Stomach smooth muscle (tissue), 2 donors: ENCODE results near the gene QPCTL.
A peak's percentile ranks its signal among the peaks of the same experiment; 100 is the strongest.

Source experiments
- H3K27ac ChIP-seq: one replicate; pipeline ENCODE4 v1.7.0; 2013; ENCODE audit warnings: mild to moderate bottlenecking, low read length, inconsistent platforms
- H3K27me3 ChIP-seq, 2 donors: one replicate each; pipeline ENCODE4 v1.7.0; 2013; ENCODE audit warnings: low read length in 2 of 2; ENCODE audit not compliant: insufficient read depth in 2 of 2, control insufficient read depth in 1 of 2
- H3K36me3 ChIP-seq, 2 donors: one replicate each; pipeline ENCODE4 v1.7.0; 2013; ENCODE audit warnings: low read length in 2 of 2; ENCODE audit not compliant: control insufficient read depth in 2 of 2, insufficient read depth in 2 of 2
- H3K4me1 ChIP-seq: one replicate; pipeline ENCODE4 v1.7.0; 2013; ENCODE audit warnings: low read length; ENCODE audit not compliant: control insufficient read depth, insufficient read depth
- H3K4me3 ChIP-seq, 2 donors: one replicate each; pipeline ENCODE4 v1.7.0; 2013; ENCODE audit warnings: low read length in 2 of 2
- H3K9ac ChIP-seq, 2 donors: one replicate each; pipeline ENCODE4 v1.7.0; 2013; ENCODE audit warnings: low read length in 2 of 2, mild to moderate bottlenecking in 1 of 2
- H3K9me3 ChIP-seq, 2 donors: one replicate each; pipeline ENCODE4 v1.7.0; 2013; ENCODE audit warnings: low read length in 2 of 2; ENCODE audit not compliant: control insufficient read depth in 2 of 2
- donor health status: healthy.
- donor health status: Pancreatic carcinoma.

The QPCTL gene

DNA sequence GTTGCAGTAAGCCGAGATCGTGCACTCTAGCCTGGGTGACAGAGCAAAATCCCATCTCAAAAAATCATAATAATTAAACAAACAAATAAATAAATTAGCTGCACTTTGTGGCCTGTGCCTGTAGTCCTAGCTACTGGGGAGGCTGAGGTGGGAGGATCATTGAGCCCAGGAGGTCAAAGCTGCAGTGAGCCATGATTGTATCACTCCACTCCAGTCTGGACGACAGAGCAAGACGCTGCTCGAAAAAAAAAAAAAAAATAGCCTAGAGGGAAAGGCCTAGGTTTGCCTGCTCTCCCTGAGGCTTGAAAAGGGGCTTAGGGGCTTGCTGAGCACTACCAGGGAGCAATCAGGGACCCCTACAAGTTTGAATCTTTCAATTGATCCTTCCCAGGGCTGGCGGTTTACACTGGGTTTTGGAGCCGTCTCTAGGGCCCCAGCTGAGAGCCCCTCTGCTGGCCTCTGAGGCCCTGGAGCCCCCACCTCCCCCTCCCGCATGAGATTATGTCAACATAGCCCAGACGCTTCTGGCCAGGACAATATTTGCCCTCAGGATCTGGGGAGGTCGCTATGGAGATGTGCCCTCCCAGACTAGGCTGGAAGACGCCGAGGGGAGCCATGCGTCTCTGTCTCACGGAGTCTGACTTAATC lies 34.8 kb upstream of the QPCTL start:
- Histone ChIP-seq H3K9ac (no peak overlapping the region), H3K4me3 (no peak overlapping the region), H3K9me3 (no peaks in the 10 kb centered on the region), H3K27ac (no peak overlapping the region), H3K27me3 (peaks cover 10 to 12% of the 10 kb centered on the region in 2 donors), H3K36me3 (no peaks in the 10 kb centered on the region), H3K4me1 (no peaks in the 10 kb centered on the region)

DNA sequence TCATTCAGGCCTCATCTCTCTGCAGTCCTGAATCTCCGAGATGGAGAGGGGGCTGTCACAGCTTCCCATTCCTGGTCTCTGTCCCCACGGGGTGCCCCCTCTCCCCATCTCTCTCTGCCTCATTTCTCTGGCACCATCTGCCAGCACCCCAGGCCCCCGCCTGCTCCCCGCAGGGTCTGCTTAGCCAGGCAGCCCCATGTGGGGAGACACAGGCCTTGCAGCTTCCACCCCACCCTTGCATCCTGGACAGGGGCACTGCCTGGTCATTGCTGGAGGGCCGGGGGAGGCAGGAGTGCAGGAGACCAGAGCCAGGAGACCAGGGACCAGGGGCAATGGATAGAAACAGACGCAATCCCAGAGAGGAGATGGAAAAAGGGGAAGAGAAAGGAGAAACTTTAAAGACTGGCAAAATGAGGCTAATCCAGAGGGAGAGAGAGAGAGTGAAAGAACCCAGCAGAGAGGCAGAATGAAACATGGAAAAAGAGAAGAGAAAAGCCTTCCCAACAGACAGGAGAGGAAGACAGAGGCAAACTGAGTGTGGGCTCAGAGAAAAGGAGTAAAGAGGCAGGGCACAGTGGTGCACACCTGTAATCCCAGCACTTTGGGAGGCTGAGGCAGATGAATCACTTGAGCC lies 33.3 kb upstream of the QPCTL start:
- H3K9me3 ChIP-seq: no peaks in the 10 kb centered on the region
- no peak overlapping the region for H3K9ac ChIP-seq
- no peak overlapping the region for H3K4me3 ChIP-seq
- no peaks in the 10 kb centered on the region for H3K36me3 ChIP-seq
- no peak overlapping the region for H3K27ac ChIP-seq
- H3K27me3 ChIP-seq: peaks cover 12 to 17% of the 10 kb centered on the region in 2 donors
- no peaks in the 10 kb centered on the region for H3K4me1 ChIP-seq

DNA sequence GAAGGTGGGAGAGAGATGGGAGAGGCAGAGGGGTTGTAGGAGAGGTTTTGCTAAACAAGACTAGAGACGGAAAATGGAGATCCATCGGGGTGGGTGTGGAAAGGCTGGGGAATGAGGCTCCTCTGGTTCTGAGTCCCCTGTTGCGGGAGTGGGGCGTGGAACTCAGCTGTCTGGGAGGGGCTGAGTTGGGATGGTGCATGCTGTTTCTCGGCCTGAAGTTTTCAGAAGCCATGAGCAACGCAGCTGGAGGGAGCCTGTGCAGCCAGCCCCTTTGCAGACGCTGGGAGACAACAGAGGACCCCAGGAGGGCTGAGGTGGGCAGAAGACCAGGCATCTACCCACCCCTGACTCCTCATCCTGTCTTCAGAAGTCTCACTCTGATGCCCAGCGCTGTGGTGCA lies 31.8 kb upstream of the QPCTL start:
- Histone ChIP-seq H3K4me3 (no peak overlapping the region), H3K27me3 (peaks cover 19 to 22% of the 10 kb centered on the region in 2 donors), H3K36me3 (no peaks in the 10 kb centered on the region), H3K9ac (no peak overlapping the region), H3K27ac (no peak overlapping the region), H3K4me1 (no peaks in the 10 kb centered on the region), H3K9me3 (no peaks in the 10 kb centered on the region)

DNA sequence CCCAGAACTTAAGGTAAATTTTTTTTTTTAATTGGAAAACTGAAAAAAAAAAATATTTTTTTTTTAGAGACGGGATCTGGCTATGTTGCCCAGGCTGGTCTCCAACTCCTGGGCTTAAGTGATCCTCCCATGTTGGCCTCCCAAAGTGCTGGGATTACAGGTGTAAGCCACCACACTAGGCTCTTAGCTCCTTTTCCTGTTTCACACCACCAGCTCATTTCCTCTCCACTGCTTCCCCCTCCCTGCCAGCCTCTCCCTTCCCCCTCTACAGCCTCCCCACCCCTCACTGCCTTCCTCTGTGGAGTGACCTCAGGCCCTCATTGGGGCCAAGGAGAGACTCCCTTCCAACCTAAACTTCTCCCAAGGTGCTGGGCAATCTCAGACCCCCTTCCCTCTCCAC lies 28.7 kb upstream of the QPCTL start:
- no peaks in the 10 kb centered on the region for H3K9me3 ChIP-seq
- no peak overlapping the region for H3K9ac ChIP-seq
- peaks cover 31 to 36% of the 10 kb centered on the region in 2 donors for H3K27me3 ChIP-seq
- H3K4me1 ChIP-seq: peaks cover 7% of the 10 kb centered on the region
- H3K4me3 ChIP-seq: no peak overlapping the region
- H3K27ac ChIP-seq: no peak overlapping the region
- H3K36me3 ChIP-seq: no peaks in the 10 kb centered on the region

DNA sequence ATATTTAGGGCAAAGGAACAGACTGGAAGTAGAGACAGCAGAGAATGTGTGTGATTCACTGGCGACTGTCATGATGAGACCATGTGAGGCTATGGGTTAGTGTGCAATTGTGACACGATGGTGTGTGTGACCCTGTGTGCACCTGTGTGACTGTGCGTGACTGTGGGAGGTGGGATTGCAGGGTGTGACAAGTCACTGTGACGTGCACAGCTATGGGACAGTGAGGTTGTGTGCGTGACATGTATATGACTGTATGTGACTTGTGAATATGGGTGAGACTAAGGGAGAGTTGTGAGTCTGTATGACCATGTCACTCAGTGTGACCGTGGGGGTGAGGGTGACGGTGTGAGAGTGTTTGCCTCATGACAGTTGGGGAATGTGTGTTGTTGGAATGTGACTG lies 27.9 kb upstream of the QPCTL start:
- H3K27me3 ChIP-seq: peaks cover 36 to 37% of the 10 kb centered on the region in 2 donors
- H3K4me1 ChIP-seq: peaks cover 14% of the 10 kb centered on the region
- H3K9ac ChIP-seq: no peak overlapping the region
- no peaks in the 10 kb centered on the region for H3K36me3 ChIP-seq
- no peak overlapping the region for H3K4me3 ChIP-seq
- no peaks in the 10 kb centered on the region for H3K9me3 ChIP-seq
- H3K27ac ChIP-seq: no peak overlapping the region

DNA sequence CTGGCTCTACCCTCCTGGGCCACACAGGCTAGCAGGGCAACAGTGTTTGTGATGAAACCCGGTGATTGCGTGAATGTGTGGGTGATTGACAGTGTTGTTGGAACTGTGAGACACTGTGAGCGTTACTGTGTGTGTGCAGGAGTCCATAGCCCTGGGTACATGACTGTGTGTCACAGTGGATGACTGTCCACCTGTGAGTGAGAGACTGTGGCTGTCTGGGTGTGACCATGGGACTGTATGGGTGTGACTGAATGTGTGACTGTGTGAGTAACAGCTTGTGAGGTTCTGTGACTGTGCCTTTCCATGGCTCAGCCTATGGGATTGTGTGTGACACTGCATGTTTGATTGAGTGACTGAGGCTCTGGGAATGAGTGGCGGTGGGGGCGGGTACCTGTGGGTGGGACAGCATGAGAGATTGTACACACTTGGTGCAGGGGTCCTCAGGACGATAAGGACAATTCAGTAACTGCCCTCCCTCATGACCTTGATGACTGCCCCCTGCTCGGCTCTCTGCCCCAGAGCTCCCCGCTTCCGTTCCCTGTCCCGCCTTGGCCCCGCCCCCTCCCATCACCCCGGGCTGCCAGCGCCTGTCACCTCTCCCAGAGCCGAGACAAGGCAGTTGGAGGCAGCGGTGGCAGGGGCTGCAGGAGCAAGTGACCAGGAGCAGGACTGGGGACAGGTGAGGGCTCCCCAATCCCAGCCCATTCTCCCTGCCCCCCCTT lies 24.7 kb upstream of the QPCTL start, which contains the start of gene GIPR:
Gene GIPR (plus strand): TSS at position 602 of the 722 bp plus-strand sequence. CDS start 1,300 bp downstream, outside the sequence.
- no peak within 1 kb of the TSS for H3K27ac ChIP-seq
- H3K9ac ChIP-seq: peak within 1 kb of the TSS in 1 of 2 donors; percentile 9
- peaks cover 51 to 53% of the 10 kb centered on the region in 2 donors for H3K27me3 ChIP-seq
- H3K4me3 ChIP-seq: peak within 1 kb of the TSS; percentile 48 to 57
- peaks cover 14% of the 10 kb centered on the region for H3K4me1 ChIP-seq
- no peaks in the 10 kb centered on the region for H3K36me3 ChIP-seq
- no peaks in the 10 kb centered on the region for H3K9me3 ChIP-seq

DNA sequence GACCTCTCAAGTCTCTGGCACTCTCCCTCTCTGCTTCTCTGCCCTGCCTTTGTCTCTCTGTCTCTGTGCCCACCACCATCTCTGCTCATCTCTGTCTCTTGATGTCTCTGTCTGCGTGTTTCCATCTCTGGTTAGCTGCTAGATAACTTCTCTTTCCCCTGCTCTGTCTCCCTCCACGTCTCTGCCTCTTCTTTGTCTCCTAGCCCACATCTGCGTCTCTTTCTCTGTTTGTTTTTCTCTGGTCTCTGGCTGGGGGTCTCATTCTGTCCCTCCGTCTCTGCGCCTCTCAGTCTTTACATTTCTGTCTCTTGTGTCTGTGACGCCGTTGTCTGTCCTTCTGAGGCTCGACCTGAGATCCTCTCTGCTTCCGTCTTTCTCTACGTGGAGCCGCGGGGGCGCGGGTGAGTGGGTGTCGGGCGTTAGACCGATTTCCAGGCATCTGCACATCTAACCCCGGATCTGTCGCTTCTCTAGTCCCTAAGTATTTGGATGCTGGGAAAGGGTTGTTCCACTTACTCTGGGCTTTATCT lies 24.1 kb upstream of the QPCTL start:
- peaks cover 51 to 55% of the 10 kb centered on the region in 2 donors for H3K27me3 ChIP-seq
- H3K9ac ChIP-seq: peak overlapping the region in 1 of 2 donors; percentile 9
- H3K4me3 ChIP-seq: peak overlapping the region; percentile 48 to 57
- no peaks in the 10 kb centered on the region for H3K36me3 ChIP-seq
- no peaks in the 10 kb centered on the region for H3K9me3 ChIP-seq
- peaks cover 14% of the 10 kb centered on the region for H3K4me1 ChIP-seq
- no peak overlapping the region for H3K27ac ChIP-seq

DNA sequence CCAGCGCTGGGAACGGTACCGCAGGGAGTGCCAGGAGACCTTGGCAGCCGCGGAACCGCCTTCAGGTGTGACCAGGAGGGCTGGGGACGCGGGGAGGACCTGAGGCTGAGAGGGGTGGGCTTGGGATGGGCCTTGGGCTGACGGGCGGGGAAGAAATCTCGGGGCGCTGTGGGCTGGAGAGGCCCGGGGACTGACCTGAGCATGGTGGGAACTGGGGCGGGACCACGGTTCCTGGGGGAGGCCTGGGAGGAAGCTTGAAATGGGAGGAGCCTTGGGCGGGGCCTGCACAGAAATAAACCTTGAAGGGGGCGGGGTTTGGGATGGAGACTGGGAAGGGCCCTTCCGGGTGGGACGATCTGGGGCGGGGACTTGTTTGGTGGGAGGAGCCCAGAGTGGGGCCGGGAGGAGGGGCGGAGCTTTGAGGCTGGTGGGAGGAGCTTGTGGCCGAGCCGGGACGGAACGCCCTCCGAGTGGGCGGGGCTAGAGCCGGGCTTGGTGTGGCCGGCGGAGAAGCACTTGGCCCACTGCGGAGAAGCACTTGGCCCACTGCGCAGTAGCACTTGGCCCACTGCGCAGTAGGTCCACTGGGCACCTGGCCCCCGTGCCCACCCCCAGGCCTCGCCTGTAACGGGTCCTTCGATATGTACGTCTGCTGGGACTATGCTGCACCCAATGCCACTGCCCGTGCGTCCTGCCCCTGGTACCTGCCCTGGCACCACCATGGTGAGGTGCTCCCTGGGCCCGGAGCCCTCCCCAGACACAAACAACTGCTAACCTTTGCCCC lies 21.6 kb upstream of the QPCTL start:
- H3K9ac ChIP-seq: no peak overlapping the region
- H3K36me3 ChIP-seq: no peaks in the 10 kb centered on the region
- H3K4me1 ChIP-seq: peaks cover 14% of the 10 kb centered on the region
- H3K27ac ChIP-seq: no peak overlapping the region
- H3K4me3 ChIP-seq: peak overlapping the region in 1 of 2 donors; percentile 8
- H3K27me3 ChIP-seq: peaks cover 47 to 54% of the 10 kb centered on the region in 2 donors
- no peaks in the 10 kb centered on the region for H3K9me3 ChIP-seq

DNA sequence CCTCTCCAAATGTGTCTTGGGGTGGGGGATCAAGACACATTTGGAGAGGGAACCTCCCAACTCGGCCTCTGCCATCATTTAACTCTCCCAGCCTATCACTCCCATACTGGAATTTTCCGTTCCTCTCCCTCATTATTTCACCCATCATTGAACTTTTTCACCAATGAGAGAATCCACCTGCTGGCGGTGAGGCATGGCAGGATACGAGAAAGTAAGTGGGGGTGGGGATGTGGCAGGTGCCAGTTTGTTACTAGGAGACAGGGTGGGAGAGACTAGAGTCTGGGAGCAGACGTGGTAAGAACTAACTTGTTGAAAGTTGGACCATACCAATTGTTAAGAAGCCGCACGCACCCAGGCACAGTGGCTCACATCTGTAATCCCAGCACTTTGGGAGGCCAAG lies 17.5 kb upstream of the QPCTL start:
- Histone ChIP-seq H3K4me1 (peaks cover 13% of the 10 kb centered on the region), H3K27ac (no peak overlapping the region), H3K27me3 (peaks cover 46 to 51% of the 10 kb centered on the region in 2 donors), H3K4me3 (no peak overlapping the region), H3K9ac (no peak overlapping the region), H3K36me3 (no peaks in the 10 kb centered on the region), H3K9me3 (no peaks in the 10 kb centered on the region)

DNA sequence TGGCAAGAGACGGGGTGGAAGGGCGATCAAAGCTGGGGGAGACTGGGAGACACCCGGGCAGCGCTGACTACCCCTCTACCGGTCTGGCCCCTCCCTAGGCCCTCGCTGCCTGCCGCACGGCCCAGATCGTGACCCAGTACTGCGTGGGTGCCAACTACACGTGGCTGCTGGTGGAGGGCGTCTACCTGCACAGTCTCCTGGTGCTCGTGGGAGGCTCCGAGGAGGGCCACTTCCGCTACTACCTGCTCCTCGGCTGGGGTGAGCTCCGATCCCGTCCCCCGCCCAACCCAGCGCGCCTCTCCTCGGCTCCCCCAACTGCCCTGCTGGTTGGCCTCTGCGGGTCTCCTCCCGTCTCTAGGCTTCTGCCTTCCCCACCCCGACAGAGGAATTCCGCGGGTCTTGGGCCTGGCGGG lies 15.6 kb upstream of the QPCTL start:
- Histone ChIP-seq H3K4me1 (peaks cover 22% of the 10 kb centered on the region), H3K27ac (no peak overlapping the region), H3K9ac (no peak overlapping the region), H3K36me3 (no peaks in the 10 kb centered on the region), H3K4me3 (no peak overlapping the region), H3K9me3 (no peaks in the 10 kb centered on the region), H3K27me3 (peaks cover 33 to 35% of the 10 kb centered on the region in 2 donors)
